Duodenal mucosa (tissue), 2 donors: ENCODE measurements around the gene SLC35F6.
"Not testable (repeated sequence)": the region's sequence is repeated elsewhere in the genome, so short reads cannot be mapped to it uniquely, and the experiment has no call there.

Experiments used
- H3K27ac ChIP-seq: one replicate; pipeline ENCODE4 v1.7.0; 2013; ENCODE audit warnings: low read depth, low read length
- H3K27me3 ChIP-seq, 2 donors: one replicate each; pipeline ENCODE4 v1.7.0; 2013; ENCODE audit warnings: low read length in 2 of 2, control low read depth in 1 of 2; ENCODE audit not compliant: insufficient read depth in 2 of 2, control insufficient read depth in 1 of 2
- H3K36me3 ChIP-seq, 2 donors: one replicate each; pipeline ENCODE4 v1.7.0; 2013; ENCODE audit warnings: low read length in 2 of 2, control low read depth in 1 of 2; ENCODE audit not compliant: insufficient read depth in 2 of 2, control insufficient read depth in 1 of 2
- H3K4me1 ChIP-seq, 2 donors: one replicate each; pipeline ENCODE4 v1.7.0; 2013; ENCODE audit warnings: low read length in 2 of 2, control low read depth in 1 of 2; ENCODE audit not compliant: insufficient read depth in 2 of 2, control insufficient read depth in 1 of 2
- H3K4me3 ChIP-seq, 2 donors: one replicate each; pipeline ENCODE4 v1.7.0; 2013; ENCODE audit warnings: low read length in 2 of 2, low read depth in 1 of 2
- H3K9ac ChIP-seq, 2 donors: one replicate each; pipeline ENCODE4 v1.7.0; 2013; ENCODE audit warnings: low read length in 2 of 2, low read depth in 1 of 2
- H3K9me3 ChIP-seq, 2 donors: one replicate each; pipeline ENCODE4 v1.7.0; 2013; ENCODE audit warnings: low read length in 2 of 2, control low read depth in 1 of 2; ENCODE audit not compliant: control insufficient read depth in 1 of 2

The SLC35F6 gene

GRCh38 chr2:26807788-26808460 is 43.8 kb downstream of the SLC35F6 start:
- H3K27me3 ChIP-seq: peaks cover 0 to 6% of the 10 kb centered on the region in 2 donors
- no peak overlapping the region for H3K4me3 ChIP-seq
- no peak overlapping the region for H3K27ac ChIP-seq
- H3K9me3 ChIP-seq: no peaks in the 10 kb centered on the region
- no peak overlapping the region for H3K9ac ChIP-seq
- H3K4me1 ChIP-seq: no peaks in the 10 kb centered on the region
- no peaks in the 10 kb centered on the region for H3K36me3 ChIP-seq

- H3K4me3 ChIP-seq: no peak overlapping the region
- no peaks in the 10 kb centered on the region for H3K9me3 ChIP-seq
- H3K36me3 ChIP-seq: no peaks in the 10 kb centered on the region
- no peak overlapping the region for H3K27ac ChIP-seq
- no peaks in the 10 kb centered on the region for H3K4me1 ChIP-seq
- no peak overlapping the region for H3K9ac ChIP-seq
- peaks cover 0 to 6% of the 10 kb centered on the region in 2 donors for H3K27me3 ChIP-seq
These were observed 45.1 kb downstream of the SLC35F6 start for GRCh38 chr2:26809211-26809610.

GRCh38 chr2:26809876-26810577 is 45.9 kb downstream of the SLC35F6 start:
- Histone ChIP-seq H3K4me1 (no peaks in the 10 kb centered on the region), H3K27ac (no peak overlapping the region), H3K9me3 (no peaks in the 10 kb centered on the region), H3K36me3 (no peaks in the 10 kb centered on the region), H3K4me3 (no peak overlapping the region), H3K9ac (no peak overlapping the region), H3K27me3 (peaks cover 0 to 6% of the 10 kb centered on the region in 2 donors)

GRCh38 chr2:26811261-26811660 is 47.2 kb downstream of the SLC35F6 start:
- Histone ChIP-seq H3K9me3 (no peaks in the 10 kb centered on the region), H3K9ac (no peak overlapping the region), H3K4me1 (no peaks in the 10 kb centered on the region), H3K27me3 (peaks cover 0 to 6% of the 10 kb centered on the region in 2 donors), H3K4me3 (no peak overlapping the region), H3K27ac (no peak overlapping the region), H3K36me3 (no peaks in the 10 kb centered on the region)

- no peak overlapping the region for H3K9ac ChIP-seq
- no peaks in the 10 kb centered on the region for H3K36me3 ChIP-seq
- no peak overlapping the region for H3K4me3 ChIP-seq
- H3K27me3 ChIP-seq: peaks cover 3 to 6% of the 10 kb centered on the region in 2 donors
- H3K9me3 ChIP-seq: no peaks in the 10 kb centered on the region
- no peaks in the 10 kb centered on the region for H3K4me1 ChIP-seq
- no peak overlapping the region for H3K27ac ChIP-seq
These were observed 48.0 kb downstream of the SLC35F6 start for GRCh38 chr2:26811791-26812694.

GRCh38 chr2:26812731-26813130 is 48.6 kb downstream of the SLC35F6 start:
- Histone ChIP-seq H3K9me3 (no peaks in the 10 kb centered on the region), H3K4me1 (no peaks in the 10 kb centered on the region), H3K36me3 (no peaks in the 10 kb centered on the region), H3K4me3 (no peak overlapping the region), H3K27ac (no peak overlapping the region), H3K9ac (no peak overlapping the region), H3K27me3 (peaks cover 3 to 6% of the 10 kb centered on the region in 2 donors)

- H3K9me3 ChIP-seq, H3K4me1 ChIP-seq, H3K27ac ChIP-seq, H3K27me3 ChIP-seq, H3K9ac ChIP-seq, H3K36me3 ChIP-seq, H3K4me3 ChIP-seq: not testable (repeated sequence)
These were observed 50.1 kb downstream of the SLC35F6 start for GRCh38 chr2:26814072-26814765.

GRCh38 chr2:26816893-26817292 is 52.8 kb downstream of the SLC35F6 start:
- Histone ChIP-seq H3K27ac (no peak overlapping the region), H3K4me1 (no peaks in the 10 kb centered on the region), H3K9me3 (no peaks in the 10 kb centered on the region), H3K27me3 (peaks cover 3 to 6% of the 10 kb centered on the region in 2 donors), H3K36me3 (no peaks in the 10 kb centered on the region), H3K9ac (no peak overlapping the region), H3K4me3 (no peak overlapping the region)

GRCh38 chr2:26818255-26818654 is 54.2 kb downstream of the SLC35F6 start:
- Histone ChIP-seq H3K4me3 (no peak overlapping the region), H3K9ac (no peak overlapping the region), H3K36me3 (no peaks in the 10 kb centered on the region), H3K27ac (no peak overlapping the region), H3K4me1 (no peaks in the 10 kb centered on the region), H3K27me3 (peaks cover 0 to 3% of the 10 kb centered on the region in 2 donors), H3K9me3 (no peaks in the 10 kb centered on the region)
